ENCODE results near the gene TCF4.

TCF4 gene

DNA sequence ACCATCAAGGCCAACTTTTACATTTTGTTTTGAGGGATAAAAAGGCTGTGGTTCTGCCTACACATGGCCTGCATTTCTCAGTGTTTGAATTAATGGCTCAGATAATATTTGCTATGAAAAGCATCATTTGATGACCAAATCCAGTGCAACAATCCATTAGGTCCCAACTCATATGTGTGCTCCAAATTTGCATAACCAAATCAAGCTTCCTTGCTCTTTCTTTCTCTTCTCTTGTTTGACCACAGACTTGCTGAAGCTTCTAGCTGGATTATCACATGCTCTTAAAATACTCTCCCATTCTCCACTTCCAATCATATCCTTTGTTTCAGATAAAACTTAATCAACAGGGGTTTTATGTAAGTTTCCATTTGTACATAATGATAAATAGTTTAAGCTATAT is 147.0 kb downstream of the TCF4 start:
- no peak for DNase-seq (ENCODE audit: low read depth)
- TF ChIP-seq, protein P1, sequence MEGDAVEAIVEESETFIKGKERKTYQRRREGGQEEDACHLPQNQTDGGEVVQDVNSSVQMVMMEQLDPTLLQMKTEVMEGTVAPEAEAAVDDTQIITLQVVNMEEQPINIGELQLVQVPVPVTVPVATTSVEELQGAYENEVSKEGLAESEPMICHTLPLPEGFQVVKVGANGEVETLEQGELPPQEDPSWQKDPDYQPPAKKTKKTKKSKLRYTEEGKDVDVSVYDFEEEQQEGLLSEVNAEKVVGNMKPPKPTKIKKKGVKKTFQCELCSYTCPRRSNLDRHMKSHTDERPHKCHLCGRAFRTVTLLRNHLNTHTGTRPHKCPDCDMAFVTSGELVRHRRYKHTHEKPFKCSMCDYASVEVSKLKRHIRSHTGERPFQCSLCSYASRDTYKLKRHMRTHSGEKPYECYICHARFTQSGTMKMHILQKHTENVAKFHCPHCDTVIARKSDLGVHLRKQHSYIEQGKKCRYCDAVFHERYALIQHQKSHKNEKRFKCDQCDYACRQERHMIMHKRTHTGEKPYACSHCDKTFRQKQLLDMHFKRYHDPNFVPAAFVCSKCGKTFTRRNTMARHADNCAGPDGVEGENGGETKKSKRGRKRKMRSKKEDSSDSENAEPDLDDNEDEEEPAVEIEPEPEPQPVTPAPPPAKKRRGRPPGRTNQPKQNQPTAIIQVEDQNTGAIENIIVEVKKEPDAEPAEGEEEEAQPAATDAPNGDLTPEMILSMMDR (IDR thresholded peaks at IDR 0.05; ENCODE audit: insufficient read depth, low read depth, low read length, missing control alignments): no peak

DNA sequence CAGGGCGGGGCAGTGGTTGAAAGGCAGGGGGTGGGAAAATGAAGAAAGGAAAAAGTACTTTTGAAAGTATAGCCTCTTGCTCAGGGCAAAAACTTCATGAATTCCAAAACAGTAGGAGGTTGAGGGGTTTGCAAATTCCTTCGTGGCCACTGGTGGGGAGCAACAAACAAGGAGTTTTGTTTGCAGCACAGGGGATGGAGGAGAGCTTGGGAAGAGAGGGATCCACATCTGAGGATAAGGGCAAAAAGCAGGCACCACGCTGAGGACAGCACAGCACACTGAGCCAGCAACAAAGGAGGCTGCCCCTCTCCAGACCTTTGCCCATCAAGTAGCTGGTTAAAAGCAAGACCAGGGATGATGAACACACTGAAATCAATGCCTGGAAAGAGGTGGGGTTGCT is 148.9 kb downstream of the TCF4 start:
- no peak for DNase-seq (ENCODE audit: low read depth)
- TF ChIP-seq, protein P1 (IDR thresholded peaks at IDR 0.05; ENCODE audit: insufficient read depth, low read depth, low read length, missing control alignments): no peak
- H3K4me3 ChIP-seq (ENCODE audit: low read length): no peak overlapping the region

More for the DNA sequence above, 147.0 kb downstream of the TCF4 start:
- no peak overlapping the region for H3K4me3 ChIP-seq (ENCODE audit: low read length)

DNA sequence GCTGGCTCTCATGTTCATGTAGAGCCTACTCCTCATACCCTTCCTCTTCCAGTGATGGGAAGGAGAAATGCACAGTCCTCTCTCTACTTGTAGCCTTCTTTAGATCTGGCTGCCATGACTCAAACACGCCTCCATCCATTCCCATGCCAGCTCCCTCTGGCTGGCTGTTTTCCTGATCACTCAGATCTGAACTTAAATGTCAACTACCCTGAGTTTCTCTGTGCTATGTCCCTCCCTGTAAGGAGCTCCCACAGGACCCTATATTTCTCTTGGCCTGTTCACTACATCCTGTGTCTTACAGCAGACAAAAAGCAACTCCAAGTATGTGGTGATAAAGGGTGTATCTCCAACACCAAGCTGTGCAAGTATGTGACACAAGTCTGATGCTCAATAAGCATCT is 152.4 kb downstream of the TCF4 start:
- no peak for DNase-seq (ENCODE audit: low read depth)
- TF ChIP-seq, protein P1 (IDR thresholded peaks at IDR 0.05; ENCODE audit: insufficient read depth, low read depth, low read length, missing control alignments): no peak

DNA sequence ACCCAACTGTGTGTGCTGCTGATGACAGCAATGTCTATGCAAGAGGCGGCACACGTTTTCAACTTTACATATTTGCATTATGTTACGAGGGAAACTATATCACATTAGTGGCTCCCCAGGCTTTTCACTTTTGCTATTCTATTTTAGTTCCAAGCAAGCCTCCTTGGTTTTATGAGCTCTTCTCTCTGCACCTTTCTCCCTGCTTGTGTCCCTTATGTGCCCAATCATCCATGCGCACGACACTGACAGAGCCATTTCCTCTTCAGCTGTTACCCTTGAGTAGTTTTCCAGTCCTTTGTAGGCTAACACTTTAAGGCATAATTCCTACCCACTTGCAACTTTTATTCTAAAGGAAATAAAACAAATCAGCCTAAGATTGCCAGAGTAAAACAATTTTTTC is 154.3 kb downstream of the TCF4 start:
- DNase-seq (ENCODE audit: low read depth): no peak
- no peak overlapping the region for H3K4me3 ChIP-seq (ENCODE audit: low read length)
- TF ChIP-seq, protein P1 (IDR thresholded peaks at IDR 0.05; ENCODE audit: insufficient read depth, low read depth, low read length, missing control alignments): no peak

More for the DNA sequence above, 152.4 kb downstream of the TCF4 start:
- no peak overlapping the region for H3K4me3 ChIP-seq (ENCODE audit: low read length)

DNA sequence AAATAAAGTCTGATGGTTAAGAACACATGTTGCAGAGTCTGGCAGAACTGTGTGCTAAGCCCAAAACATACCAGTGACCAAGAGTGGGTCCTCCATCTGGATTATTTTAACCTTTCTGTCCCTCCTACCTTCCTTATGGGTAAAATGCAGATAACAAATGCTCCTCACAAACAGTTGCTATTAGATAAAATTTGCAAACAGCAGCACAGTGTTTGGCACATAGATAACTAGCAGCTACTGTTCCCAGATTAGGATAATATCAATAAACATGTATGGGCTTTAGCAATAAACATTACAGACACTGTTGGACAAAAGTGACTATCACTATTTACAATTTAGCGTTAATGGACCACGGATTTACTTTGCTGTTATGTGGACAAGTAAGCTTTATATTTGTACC is 154.9 kb downstream of the TCF4 start:
- H3K4me3 ChIP-seq (ENCODE audit: low read length): no peak overlapping the region
- DNase-seq (ENCODE audit: low read depth): no peak
- TF ChIP-seq, protein P1 (IDR thresholded peaks at IDR 0.05; ENCODE audit: insufficient read depth, low read depth, low read length, missing control alignments): no peak

DNA sequence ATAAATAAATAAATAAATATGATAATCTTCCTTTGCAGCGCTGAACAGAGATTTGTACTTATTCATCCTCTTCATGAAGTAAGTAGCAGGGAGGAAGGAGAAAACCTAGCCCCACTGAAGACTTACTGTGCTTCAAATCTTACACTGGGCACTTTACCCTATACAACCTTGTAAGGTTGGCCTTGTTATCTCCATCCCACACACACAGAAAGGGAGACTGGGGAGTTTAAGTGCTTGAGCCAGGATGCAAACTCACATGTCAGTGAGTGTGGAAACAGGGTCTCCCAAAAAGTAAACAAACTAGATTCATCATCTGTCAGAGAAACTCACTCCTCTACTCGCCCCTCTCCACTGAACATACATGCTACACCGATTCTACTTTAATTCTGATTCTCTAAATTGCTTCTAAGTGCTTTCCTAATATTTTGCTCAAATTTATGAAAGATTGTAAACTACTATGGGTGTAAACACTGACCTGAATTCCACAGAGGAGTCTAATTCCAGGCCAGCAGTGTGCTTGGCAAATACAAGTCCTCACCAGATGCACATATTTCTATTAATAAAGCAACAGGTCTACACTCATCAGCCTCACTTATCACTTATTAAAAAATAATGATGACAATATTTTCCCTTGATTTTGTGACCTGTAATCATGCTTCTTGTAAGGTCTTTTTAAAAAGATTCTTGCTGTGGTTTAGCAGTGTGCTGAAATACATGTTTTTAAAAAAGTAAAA is 155.5 kb downstream of the TCF4 start:
- no peak for DNase-seq (ENCODE audit: low read depth)
- no peak overlapping the region for H3K4me3 ChIP-seq (ENCODE audit: low read length)
- TF ChIP-seq, protein P1 (IDR thresholded peaks at IDR 0.05; ENCODE audit: insufficient read depth, low read depth, low read length, missing control alignments): no peak

DNA sequence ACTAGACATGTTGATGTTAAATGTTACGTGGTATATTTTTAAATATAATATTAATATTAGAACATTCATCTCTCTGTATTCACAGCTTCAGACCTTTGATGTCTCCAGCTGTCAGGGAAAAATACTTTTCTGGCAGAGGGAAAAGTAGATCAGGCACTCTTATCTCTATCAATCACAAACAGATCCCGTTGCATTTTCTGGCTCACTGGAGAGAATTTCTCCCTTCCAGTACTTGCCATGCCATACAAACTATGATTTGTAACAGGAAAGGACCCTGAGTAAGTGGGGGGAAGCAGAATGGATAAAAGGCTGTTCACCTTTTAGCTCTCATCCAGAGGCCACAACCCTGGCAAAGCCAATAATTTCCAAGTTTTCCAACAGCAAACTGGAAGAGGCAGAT is 158.0 kb downstream of the TCF4 start:
- no peak overlapping the region for H3K4me3 ChIP-seq (ENCODE audit: low read length)
- DNase-seq (ENCODE audit: low read depth): no peak
- TF ChIP-seq, protein P1 (IDR thresholded peaks at IDR 0.05; ENCODE audit: insufficient read depth, low read depth, low read length, missing control alignments): no peak

Data from epithelial cell of esophagus (primary cell).